Nephron progenitor cell (in vitro differentiated cells): ENCODE results near the gene HEXD.
"Not testable (repeated sequence)": the region's sequence is repeated elsewhere in the genome, so short reads cannot be mapped to it uniquely, and the experiment has no call there.

Experiments used
- DNase-seq: peaks from one replicate; pipeline ENCODE4 v3.0.0; 2021
- H3K27ac Mint-ChIP-seq: 2 replicates; pipeline ENCODE4 v1.8.0; 2021; ENCODE audit warnings: mild to moderate bottlenecking, moderate library complexity, mixed read lengths
- H3K27me3 Mint-ChIP-seq: 2 replicates; pipeline ENCODE4 v1.8.0; 2021; ENCODE audit warnings: mild to moderate bottlenecking, low read depth, mixed read lengths; ENCODE audit not compliant: poor library complexity
- H3K36me3 Mint-ChIP-seq: 2 replicates; pipeline ENCODE4 v1.8.0; 2021; ENCODE audit warnings: low read depth, mixed read lengths
- H3K4me1 Mint-ChIP-seq: 2 replicates; pipeline ENCODE4 v1.8.0; 2021; ENCODE audit warnings: mixed read lengths
- H3K4me3 Mint-ChIP-seq: 2 replicates; pipeline ENCODE4 v1.8.0; 2021; ENCODE audit warnings: mild to moderate bottlenecking, moderate library complexity, mixed read lengths
- H3K9me3 Mint-ChIP-seq: 2 replicates; pipeline ENCODE4 v1.8.0; 2021; ENCODE audit warnings: mild to moderate bottlenecking, moderate library complexity, mixed read lengths
- TF ChIP-seq, protein P1 (sequence below): fragments of 200-600 bp; sonication (generic); IDR thresholded peaks from 2 replicates; pipeline ENCODE4 v1.5.0; 2021; ENCODE audit warnings: antibody characterized with exemption

The HEXD gene

DNA sequence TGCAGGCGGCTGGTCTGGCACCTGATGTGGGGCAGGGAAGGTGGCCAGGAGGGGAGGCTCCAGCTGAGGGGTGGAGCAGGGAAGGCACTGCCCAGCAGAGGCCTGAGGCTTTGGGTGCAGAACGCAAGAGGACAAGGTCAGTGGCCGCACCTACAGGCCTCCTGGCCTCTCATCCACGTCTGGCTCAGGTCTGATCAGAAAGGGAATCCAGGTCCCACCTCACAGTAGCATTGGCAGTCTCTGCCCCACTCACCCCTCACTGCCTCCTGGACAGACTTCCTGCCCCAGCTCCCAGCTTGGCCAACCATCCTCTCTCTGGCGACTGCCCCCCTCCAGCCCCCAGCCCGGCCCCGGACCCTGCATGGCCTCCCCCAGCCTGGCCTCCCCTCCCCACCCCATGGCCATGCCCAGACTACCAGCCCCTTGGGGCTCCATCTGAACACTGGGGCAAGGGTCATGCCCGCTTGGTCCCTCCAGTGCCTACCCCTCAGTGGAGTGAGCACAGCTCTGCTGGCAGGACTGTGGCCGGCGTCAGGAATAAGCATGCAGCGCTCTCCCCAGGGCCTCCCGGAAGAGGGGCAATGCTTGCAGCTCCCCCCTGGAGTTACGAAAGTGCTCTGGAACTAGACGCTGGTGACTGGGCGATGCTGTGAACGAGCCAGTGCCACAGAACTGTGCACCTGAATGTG lies 42.0 kb upstream of the HEXD start:
- Mint-ChIP-seq H3K4me3 (no peak overlapping the region), H3K9me3 (no peaks in the 10 kb centered on the region), H3K27ac (no peak overlapping the region), H3K4me1 (peaks cover 29% of the 10 kb centered on the region), H3K27me3 (peaks cover 22% of the 10 kb centered on the region), H3K36me3 (no peaks in the 10 kb centered on the region)
- no peak for DNase-seq
- TF ChIP-seq, protein P1, sequence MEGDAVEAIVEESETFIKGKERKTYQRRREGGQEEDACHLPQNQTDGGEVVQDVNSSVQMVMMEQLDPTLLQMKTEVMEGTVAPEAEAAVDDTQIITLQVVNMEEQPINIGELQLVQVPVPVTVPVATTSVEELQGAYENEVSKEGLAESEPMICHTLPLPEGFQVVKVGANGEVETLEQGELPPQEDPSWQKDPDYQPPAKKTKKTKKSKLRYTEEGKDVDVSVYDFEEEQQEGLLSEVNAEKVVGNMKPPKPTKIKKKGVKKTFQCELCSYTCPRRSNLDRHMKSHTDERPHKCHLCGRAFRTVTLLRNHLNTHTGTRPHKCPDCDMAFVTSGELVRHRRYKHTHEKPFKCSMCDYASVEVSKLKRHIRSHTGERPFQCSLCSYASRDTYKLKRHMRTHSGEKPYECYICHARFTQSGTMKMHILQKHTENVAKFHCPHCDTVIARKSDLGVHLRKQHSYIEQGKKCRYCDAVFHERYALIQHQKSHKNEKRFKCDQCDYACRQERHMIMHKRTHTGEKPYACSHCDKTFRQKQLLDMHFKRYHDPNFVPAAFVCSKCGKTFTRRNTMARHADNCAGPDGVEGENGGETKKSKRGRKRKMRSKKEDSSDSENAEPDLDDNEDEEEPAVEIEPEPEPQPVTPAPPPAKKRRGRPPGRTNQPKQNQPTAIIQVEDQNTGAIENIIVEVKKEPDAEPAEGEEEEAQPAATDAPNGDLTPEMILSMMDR = no peak

DNA sequence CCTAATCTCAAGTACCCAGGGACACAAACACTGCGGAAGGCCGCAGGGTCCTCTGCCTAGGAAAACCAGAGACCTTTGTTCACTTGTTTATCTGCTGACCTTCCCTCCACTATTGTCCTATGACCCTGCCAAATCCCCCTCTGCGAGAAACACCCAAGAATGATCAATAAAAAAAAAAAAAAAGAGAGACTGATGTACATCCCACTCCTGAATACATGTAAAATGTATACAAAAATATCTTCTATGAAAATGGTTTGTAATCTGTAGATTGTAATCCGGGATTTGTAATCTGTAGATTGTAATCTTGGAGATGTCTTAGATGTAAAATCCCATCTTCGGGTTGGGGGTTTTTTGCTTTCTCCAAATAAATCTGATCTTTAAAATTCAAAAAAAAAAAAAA lies 40.9 kb upstream of the HEXD start:
- H3K27ac Mint-ChIP-seq, H3K9me3 Mint-ChIP-seq, H3K4me3 Mint-ChIP-seq, DNase-seq, H3K36me3 Mint-ChIP-seq: not testable (repeated sequence)
- Mint-ChIP-seq H3K27me3 (peaks cover 28% of the 10 kb centered on the region), H3K4me1 (peaks cover 32% of the 10 kb centered on the region)

DNA sequence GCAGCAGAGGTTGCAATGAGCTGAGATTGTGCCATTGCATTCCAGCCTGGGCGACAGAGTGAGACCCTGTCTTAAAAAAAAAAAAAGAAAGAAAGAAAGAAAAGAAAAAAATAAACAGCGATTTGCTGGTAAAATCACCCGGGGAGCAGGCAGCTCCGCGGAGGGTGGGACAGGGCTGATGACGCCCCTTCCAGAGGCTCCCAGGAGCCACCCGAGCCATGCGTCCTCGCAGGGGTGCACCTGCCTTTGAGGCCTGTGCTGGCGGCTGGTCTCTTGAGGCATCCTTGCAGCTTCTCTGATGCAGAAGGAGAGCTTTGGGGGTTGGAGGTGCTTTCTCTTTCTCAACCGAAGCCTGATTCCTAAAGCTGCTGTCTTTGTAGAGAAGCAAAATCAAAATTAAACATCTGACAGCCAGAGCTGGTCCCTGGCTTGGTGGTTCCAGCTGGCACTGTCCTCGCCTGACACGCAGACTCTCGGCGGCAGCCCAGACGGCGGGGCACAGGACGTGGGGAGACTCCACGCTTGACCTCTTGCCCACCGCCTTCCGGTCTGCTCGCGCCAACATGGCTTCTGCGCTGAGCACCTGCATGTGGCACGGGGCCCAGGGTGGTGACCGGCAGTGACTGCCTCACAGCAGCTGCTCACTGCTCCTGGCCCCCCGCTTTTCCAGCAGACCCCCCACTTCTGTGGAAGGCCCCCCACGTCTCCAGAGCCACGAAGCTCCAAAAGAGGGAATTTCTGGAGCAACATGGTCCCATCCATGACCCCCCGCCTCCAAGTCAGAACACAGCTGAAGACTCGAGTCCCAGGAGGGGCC lies 40.0 kb upstream of the HEXD start:
- Mint-ChIP-seq H3K27ac (no peak overlapping the region), H3K4me3 (no peak overlapping the region), H3K4me1 (peaks cover 24% of the 10 kb centered on the region), H3K9me3 (no peaks in the 10 kb centered on the region), H3K27me3 (peaks cover 25% of the 10 kb centered on the region), H3K36me3 (no peaks in the 10 kb centered on the region)
- TF ChIP-seq, protein P1 = no peak
- DNase-seq = no peak

DNA sequence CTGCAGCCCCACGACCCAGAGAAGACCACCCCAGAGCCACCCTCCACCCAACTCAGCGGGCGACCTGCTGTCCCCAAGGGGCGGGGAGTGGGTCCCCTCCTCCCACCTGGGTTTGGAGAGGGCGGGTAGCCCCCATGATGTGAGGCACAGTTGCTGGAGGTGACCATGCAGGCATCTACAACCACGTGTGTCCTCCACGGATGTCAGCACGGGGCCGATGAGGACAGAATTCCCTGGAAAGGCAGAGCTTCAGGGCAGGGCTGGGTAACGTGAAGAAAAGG lies 39.5 kb upstream of the HEXD start:
- no peak overlapping the region for H3K4me3 Mint-ChIP-seq
- no peak overlapping the region for H3K27ac Mint-ChIP-seq
- H3K9me3 Mint-ChIP-seq = no peaks in the 10 kb centered on the region
- TF ChIP-seq, protein P1 = no peak
- DNase-seq = no peak
- no peaks in the 10 kb centered on the region for H3K36me3 Mint-ChIP-seq
- peaks cover 20% of the 10 kb centered on the region for H3K4me1 Mint-ChIP-seq
- H3K27me3 Mint-ChIP-seq = peaks cover 23% of the 10 kb centered on the region

DNA sequence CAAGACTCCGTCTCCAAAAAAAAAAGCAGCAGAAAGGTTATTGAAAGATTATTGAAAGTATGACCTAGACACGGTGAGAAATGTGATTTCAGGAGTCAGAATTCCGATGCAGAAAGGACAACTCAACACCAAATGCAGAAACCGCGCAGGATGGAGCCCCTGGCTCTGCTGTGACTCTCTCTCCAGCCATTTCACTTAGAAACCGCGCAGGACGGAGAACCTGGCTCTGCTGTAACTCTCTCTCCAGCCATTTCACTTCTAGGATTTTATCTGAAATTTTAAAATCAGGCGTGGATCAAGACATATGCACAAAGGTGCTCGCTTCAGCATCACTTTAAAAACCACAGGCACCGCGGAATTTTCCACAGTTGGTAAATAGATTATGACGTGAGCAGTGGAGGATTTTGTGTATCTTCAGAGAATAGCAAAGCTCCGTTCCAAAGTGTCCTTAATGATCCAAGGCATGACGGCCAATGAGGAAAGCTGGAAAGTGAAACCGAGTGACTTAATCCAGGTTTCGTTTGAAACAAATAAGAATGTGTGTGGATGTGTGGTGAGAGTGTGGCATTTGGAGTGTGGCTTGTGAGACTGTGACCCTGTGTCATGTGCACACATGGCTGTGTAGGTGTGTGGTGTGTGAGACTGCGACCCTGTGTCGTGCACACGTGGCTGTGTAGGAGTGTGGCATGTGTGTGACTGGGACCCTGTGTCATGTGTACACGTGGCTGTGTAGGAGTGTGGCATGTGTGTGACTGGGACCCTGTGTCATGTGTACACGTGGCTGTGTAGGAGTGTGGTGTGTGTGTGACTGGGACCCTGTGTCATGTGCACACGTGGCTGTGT lies 37.1 kb upstream of the HEXD start:
- DNase-seq = no peak
- TF ChIP-seq, protein P1 = no peak
- Mint-ChIP-seq H3K4me3 (no peak overlapping the region), H3K27ac (no peak overlapping the region), H3K27me3 (peaks cover 23% of the 10 kb centered on the region), H3K4me1 (peaks cover 29% of the 10 kb centered on the region), H3K9me3 (no peaks in the 10 kb centered on the region), H3K36me3 (no peaks in the 10 kb centered on the region)

DNA sequence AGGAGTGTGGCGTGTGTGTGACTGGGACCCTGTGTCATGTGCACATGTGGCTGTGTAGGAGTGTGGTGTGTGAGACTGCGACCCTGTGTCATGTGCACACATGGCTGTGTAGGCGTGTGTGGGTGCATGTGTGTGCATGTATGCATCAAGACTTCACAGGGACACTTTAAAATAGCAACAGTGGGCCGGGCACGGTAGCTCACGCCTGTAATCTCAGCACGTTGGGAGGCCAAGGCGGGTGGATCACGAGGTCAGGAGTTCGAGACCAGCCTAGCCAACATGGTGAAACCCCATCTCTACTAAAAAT lies 36.5 kb upstream of the HEXD start:
- H3K4me1 Mint-ChIP-seq = peaks cover 31% of the 10 kb centered on the region
- not testable (repeated sequence) for DNase-seq, H3K9me3 Mint-ChIP-seq, H3K27ac Mint-ChIP-seq, H3K4me3 Mint-ChIP-seq, H3K36me3 Mint-ChIP-seq
- H3K27me3 Mint-ChIP-seq = peaks cover 23% of the 10 kb centered on the region

DNA sequence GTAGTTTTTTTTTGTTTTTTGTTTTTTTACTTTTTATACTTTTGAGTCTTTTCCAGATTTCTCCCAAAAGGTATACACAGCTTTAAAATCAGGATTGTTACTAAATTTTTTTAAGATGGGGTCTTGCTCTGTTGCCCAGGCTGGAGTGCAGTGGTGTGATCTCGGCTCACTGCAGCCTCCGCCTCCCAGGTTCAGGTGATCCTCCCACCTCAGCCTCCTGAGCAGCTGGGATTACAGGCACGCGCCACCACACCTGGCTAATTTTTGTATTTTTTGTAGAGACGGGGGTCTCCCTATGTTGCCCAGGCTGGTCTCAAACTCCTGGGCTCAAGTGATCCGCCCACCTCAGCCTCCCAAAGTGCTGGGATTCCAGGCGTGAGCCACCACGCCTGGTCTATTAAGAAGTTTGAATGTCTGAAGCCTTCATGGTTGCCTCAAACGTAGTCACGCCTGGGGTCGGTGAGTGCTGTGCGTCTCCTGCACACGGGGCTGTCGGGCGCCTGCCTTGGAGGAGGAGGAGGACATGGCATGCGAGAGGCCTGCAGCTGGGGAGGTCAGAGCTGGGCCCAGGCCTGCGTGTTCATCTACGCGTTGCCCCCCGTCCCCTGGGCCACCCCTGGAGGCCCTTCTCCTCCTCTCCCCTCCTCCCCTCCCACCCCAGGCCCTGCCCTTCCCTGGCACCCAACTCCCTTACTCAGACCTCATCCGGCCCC lies 35.8 kb upstream of the HEXD start:
- not testable (repeated sequence) for H3K36me3 Mint-ChIP-seq, DNase-seq, H3K4me3 Mint-ChIP-seq, H3K9me3 Mint-ChIP-seq, H3K27ac Mint-ChIP-seq
- Mint-ChIP-seq H3K4me1 (peaks cover 33% of the 10 kb centered on the region), H3K27me3 (peaks cover 24% of the 10 kb centered on the region)
